GM18907 (cell line): Measurements from ENCODE around the gene SNAPC4.
"Not testable (repeated sequence)": the region's sequence is repeated elsewhere in the genome, so short reads cannot be mapped to it uniquely, and the experiment has no call there.

ENCODE experiments used
- ATAC-seq: cut with Tn5 transposase; IDR thresholded peaks from one replicate; pipeline ENCODE4 v1.9.1; 2021; ENCODE audit warnings: mild to moderate bottlenecking, moderate library complexity; ENCODE audit not compliant: unreplicated experiment

SNAPC4 gene

DNA sequence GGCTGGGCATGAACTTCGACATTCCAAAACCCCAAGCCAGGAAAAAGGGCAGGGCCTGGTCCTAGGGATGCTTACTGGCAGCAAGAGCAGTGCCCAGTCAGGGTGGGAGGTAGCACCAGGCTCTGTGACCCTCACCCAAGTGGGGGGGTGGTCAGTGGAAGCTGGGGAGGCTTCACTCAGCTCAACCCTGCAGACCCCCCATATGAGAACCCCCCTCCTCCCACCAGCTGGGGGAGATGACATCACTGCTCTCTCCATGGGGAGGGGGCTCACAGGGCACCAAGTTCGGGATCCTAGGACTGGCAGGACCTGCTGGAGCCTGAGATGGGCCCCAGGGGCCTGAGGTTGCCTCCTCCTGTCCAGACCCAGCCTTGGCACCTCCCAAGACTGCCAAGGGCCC lies 41.1 kb downstream of the SNAPC4 start:
- ATAC-seq, result no peak

DNA sequence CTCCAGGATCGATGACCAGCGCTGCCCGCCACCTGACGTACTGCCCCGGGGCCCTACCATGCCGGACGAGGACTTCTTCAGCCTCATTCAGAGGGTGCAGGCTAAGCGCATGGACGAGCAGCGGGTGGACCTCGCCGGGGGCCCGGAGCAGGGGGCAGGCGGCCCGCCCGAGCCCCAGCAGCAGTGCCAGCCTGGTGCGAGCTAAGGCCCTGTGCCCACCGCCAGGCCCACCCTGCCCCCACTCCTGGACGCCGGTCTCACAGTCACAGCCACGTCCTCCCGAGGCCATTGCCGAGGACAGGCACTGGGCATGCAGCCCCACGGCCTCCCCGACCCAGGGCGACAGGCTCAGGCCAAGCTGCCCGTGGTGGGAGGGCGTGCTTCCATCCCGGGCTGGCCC lies 42.0 kb downstream of the SNAPC4 start:
- no peak for ATAC-seq

DNA sequence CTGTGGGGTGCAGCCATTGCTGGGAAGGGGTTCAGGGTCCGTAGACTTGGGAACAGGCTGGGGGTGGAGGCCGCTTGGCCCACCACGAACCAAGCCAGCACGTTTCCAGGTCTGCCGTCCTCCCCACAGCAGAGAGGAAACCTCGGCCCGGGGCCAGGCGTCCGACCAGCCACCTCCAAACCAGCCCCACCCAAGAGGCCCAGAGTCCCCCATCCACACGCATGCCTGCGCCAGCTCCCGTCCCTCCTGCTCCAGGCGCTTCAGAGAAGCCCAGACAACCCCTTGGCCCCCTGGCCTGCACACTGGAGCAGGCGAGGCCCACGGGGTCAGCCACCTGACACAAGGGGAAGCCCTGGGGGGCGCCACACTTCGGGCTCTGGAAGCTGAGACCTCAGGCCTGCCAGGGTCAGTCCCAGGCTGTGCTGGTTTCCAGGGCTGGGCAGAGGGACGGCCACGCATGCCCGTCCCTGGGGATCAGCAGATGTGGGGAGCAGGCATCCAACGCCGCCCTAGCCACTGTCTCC lies 42.7 kb downstream of the SNAPC4 start:
- no peak for ATAC-seq

DNA sequence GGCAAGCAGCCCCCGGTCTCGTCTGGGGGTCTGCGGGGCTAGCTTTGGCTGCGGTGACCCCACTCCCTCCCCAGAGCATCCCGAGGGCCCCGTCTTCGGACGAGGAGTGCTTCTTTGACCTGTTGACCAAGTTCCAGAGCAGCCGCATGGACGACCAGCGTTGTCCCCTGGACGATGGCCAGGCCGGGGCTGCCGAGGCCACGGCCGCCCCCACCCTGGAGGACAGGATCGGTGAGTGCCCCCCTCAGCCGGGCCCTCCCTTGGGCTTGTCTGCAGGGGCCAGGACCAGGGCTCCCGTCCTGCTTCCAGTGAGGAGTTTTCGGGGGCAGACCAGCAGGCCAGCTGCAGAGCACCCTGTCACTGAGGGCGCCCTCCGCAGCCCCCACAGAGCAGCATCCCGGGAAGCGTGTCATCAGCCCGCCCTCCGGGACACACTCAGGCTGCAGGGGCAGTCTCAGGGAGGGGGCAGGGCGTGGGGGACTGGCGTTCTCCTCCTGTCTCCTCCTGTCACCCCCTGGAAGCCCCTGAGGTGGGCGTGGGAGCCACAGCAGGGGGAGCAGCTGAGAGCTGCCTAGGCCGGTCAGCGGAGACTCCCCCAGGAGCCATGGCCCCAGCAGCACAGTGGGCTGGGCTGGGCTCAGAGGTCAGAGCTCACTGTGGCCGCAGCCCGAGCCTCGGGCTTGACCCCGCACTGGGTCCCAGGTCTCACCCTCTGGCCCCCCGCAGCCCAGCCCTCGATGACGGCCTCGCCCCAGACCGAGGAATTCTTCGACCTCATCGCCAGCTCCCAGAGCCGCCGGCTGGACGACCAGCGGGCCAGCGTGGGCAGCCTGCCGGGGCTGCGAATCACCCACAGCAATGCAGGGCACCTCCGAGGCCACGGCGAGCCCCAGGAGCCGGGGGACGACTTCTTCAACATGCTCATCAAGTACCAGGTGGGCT lies 44.1 kb downstream of the SNAPC4 start:
- ATAC-seq, result no peak

DNA sequence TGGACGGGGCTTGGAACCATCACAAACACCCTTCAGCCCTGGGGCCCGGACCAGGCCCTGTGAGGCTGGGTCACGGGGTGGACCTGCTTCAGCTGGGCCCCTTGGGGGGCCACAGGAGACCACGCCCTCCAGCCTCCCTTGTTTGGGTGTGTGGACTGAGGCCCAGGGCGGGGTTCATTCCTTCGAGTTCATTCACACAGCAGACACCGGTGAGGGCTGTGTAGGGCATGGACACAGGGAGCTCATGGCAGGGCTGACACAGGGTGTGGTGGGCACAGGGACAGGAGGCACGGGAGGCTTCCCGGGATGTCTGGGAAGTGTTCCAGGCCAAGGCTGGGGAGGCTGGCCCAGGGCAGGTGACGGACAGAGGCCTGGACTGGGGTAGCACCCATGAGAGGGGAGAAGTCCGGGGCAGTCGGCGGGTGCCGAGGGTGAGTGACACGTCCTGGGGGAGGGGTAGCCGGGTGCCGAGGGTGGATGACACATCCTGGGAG lies 45.3 kb downstream of the SNAPC4 start:
- ATAC-seq, result no peak

DNA sequence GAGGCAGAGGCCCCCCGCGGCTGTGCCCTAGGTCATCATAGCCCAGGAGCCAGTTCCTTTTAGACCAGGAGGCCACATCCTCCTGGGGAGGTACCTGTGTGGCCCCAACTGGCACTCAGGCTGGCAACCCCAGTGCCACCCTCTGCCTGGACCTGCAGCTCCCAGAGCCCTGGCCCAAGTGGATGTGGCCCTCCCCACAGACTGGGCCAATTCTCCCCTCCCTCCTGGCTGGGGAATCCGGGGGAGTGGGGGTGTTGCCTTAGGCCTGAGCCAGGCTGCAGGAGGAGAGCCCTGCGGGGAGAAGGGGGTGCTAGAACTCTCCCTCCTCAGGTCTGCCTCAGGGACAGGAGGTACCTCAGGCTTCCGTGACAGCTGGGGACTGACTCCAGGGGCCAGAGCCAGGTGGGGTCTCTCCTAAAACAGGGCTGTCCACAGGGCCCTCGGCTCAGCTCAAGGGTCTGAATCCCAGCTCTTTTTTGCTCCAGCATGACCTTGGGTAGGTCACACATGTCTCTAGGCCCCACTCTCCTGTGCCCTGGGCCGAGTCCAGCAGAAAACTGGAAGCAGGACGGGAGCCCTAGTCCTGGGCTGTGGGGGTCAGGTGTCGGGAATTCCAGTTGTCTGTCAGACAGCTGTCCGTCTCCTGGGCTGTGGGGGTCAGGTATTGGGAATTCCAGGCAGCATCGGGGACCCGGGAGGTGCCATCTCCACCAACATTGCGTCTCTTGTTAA lies 46.0 kb downstream of the SNAPC4 start:
- no peak for ATAC-seq

DNA sequence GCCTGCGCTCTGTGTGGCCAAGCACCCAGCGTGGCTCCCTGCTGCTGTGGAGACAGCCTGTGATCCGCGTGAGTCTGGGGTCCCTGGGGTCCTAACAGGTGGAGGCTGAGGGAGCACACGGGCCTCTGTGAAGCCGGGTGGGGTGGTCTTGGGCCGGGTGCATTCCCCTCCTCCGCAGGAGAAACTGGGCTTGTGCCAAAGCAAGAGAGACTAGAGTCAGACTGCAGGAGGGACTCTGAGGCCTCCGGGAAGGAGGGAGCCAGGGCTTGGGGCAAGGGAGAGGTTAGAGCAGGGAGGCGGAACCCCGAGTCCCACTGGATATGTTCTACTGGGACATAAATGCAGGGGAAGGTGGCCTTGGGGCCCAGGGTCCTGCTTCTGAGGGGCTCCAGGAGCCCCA lies 46.9 kb downstream of the SNAPC4 start:
- ATAC-seq, result no peak

DNA sequence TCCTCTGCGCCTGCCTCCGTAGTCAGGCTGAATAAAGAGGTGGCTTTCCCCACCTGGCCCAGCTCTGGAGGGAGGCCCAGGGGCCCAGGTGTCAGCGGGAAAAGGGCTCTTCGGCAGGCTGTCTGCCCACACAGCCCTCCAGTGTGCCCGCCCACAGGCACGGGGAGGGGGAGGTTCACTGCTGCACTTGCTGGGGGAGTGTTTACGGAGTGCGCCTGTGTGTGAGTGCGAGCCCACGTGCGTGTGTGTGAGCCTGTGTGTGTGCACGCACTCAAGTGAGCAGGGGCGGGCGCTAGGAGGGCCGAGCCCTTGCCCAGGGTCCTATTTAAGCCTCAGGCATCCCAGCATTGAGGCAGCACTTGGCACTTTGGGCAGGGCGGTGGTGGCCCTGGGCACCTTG lies 47.3 kb downstream of the SNAPC4 start:
- no peak for ATAC-seq

DNA sequence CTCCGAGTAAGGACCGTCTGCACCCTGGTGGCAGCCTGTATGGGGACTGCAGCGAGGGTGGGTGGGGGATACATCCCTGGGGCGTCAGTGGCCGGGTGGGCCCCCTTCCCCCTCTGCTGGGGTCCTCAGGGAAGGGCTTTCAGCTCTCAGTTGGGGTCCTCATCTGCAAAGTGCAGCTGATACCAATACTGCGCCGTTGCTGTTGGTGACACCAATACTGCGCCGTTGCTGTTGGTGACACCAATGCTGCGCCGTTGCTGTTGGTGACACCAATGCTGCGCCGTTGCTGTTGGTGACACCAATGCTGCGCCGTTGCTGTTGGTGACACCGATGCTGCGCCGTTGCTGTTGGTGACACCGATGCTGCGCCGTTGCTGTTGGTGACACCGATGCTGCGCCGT lies 48.1 kb downstream of the SNAPC4 start:
- ATAC-seq, result not testable (repeated sequence)

DNA sequence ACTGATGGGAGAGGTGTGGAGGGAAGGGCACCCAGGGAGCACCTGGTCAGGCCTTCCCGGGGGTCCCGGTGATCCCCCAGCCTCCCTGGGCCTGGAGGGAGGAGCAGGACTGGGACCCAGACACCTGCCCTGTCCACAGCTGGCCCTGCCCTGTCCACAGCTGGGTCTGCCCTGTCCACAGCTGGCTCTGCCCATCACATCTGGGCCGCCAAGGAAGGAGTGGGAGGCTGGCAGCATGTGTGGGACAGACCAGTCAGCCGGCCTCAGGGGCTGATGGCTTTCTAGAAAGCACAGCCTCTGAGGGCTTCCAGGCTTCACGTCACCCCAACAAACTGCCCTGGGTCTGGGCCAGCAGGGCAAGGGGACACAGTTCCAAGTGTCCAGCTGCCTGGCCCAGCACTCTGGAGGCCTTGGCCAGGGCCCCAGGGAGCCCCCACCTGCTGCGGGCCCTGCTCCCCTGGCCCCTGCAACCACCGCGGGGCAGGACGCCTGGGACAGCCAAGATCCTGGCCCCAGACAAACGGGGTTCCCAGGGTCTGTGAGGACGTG lies 48.6 kb downstream of the SNAPC4 start:
- no peak for ATAC-seq
